ENCODE measurements around the gene P2RY10. TPM values are rescaled to one million over a fixed set of nuclear protein-coding genes. Genes with fewer than 3 reads are reported as not detected.

Gene P2RY10
- polyA plus RNA-seq, 1 experiment: not detected

- TF ChIP-seq, protein P1, sequence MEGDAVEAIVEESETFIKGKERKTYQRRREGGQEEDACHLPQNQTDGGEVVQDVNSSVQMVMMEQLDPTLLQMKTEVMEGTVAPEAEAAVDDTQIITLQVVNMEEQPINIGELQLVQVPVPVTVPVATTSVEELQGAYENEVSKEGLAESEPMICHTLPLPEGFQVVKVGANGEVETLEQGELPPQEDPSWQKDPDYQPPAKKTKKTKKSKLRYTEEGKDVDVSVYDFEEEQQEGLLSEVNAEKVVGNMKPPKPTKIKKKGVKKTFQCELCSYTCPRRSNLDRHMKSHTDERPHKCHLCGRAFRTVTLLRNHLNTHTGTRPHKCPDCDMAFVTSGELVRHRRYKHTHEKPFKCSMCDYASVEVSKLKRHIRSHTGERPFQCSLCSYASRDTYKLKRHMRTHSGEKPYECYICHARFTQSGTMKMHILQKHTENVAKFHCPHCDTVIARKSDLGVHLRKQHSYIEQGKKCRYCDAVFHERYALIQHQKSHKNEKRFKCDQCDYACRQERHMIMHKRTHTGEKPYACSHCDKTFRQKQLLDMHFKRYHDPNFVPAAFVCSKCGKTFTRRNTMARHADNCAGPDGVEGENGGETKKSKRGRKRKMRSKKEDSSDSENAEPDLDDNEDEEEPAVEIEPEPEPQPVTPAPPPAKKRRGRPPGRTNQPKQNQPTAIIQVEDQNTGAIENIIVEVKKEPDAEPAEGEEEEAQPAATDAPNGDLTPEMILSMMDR (IDR thresholded peaks at IDR 0.05; ENCODE audit: insufficient read depth, low read depth, low read length): no peak
- POLR2A ChIA-PET: no interaction called here
- CTCF ChIA-PET: no interaction called here
- no peak for DNase-seq (ENCODE audit: low read depth)
- Histone ChIP-seq H3K4me3 (ENCODE audit: low read depth, low read length) (no peak overlapping the region), H3K27me3 (ENCODE audit: control insufficient read depth, insufficient read depth, low read length) (no peaks in the 10 kb centered on the region), H3K36me3 (ENCODE audit: control insufficient read depth, insufficient read depth, low read length) (no peaks in the 10 kb centered on the region)
Measured at GRCh38 chrX:78958419-78959116, 13.4 kb downstream of the P2RY10 start.

DNA sequence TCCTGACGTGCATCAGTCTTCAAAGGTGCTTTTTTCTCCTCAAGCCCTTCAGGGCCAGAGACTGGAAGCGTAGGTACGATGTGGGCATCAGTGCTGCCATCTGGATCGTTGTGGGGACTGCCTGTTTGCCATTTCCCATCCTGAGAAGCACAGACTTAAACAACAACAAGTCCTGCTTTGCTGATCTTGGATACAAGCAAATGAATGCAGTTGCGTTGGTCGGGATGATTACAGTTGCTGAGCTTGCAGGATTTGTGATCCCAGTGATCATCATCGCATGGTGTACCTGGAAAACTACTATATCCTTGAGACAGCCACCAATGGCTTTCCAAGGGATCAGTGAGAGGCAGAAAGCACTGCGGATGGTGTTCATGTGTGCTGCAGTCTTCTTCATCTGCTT is 15.7 kb downstream of the P2RY10 start:
- no peaks in the 10 kb centered on the region for H3K36me3 ChIP-seq (ENCODE audit: control insufficient read depth, insufficient read depth, low read length)
- POLR2A ChIA-PET: no interaction called here
- no peaks in the 10 kb centered on the region for H3K27me3 ChIP-seq (ENCODE audit: control insufficient read depth, insufficient read depth, low read length)
- TF ChIP-seq, protein P1 (IDR thresholded peaks at IDR 0.05; ENCODE audit: insufficient read depth, low read depth, low read length): no peak
- no peak for DNase-seq (ENCODE audit: low read depth)
- CTCF ChIA-PET: no interaction called here
- no peak overlapping the region for H3K4me3 ChIP-seq (ENCODE audit: low read depth, low read length)

GRCh38 chrX:78964598-78964997 is 19.4 kb downstream of the P2RY10 start:
- POLR2A ChIA-PET: no interaction called here
- no peaks in the 10 kb centered on the region for H3K27me3 ChIP-seq (ENCODE audit: control insufficient read depth, insufficient read depth, low read length)
- TF ChIP-seq, protein P1 (IDR thresholded peaks at IDR 0.05; ENCODE audit: insufficient read depth, low read depth, low read length): no peak
- no peak overlapping the region for H3K4me3 ChIP-seq (ENCODE audit: low read depth, low read length)
- H3K36me3 ChIP-seq (ENCODE audit: control insufficient read depth, insufficient read depth, low read length): no peaks in the 10 kb centered on the region
- no peak for DNase-seq (ENCODE audit: low read depth)
- CTCF ChIA-PET: no interaction called here

DNA sequence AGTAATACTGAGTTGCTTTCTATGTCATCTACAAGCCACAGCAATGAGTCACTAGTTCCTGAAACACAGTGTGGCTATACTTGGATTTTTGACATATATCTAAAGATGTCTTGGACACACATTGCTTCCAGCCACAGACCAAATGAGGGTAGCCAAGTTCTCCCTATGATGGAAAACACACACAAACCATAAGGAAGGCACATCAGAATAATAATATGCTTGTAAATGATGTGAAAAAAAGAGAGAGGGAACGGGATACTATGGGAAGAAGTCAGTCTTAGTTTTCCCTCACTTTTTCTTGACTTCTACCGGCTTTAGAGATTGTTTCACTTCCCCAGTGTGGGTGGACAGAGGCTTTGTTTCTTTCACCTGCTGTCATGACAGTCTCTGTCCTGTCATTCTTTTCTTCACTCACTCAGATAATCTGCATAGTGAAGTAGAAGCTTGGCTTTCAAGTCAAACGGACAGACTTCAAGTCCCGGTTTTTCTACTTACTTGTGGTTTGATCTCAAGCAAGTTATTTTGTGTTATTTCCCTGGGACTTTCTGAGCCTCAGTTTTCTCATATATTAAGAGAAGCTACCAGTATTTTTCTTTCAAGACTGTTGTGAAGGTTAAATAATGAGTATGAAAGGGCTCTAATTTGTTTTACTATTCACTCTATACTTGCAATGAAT is 34.7 kb downstream of the P2RY10 start:
- TF ChIP-seq, protein P1 (IDR thresholded peaks at IDR 0.05; ENCODE audit: insufficient read depth, low read depth, low read length): no peak
- no peaks in the 10 kb centered on the region for H3K27me3 ChIP-seq (ENCODE audit: control insufficient read depth, insufficient read depth, low read length)
- CTCF ChIA-PET: no interaction called here
- no peak for DNase-seq (ENCODE audit: low read depth)
- no peak overlapping the region for H3K4me3 ChIP-seq (ENCODE audit: low read depth, low read length)
- POLR2A ChIA-PET: no interaction called here
- H3K36me3 ChIP-seq (ENCODE audit: control insufficient read depth, insufficient read depth, low read length): no peaks in the 10 kb centered on the region

GRCh38 chrX:78989349-78989748 is 44.2 kb downstream of the P2RY10 start:
- Histone ChIP-seq H3K4me3 (ENCODE audit: low read depth, low read length) (no peak overlapping the region), H3K27me3 (ENCODE audit: control insufficient read depth, insufficient read depth, low read length) (no peaks in the 10 kb centered on the region), H3K36me3 (ENCODE audit: control insufficient read depth, insufficient read depth, low read length) (no peaks in the 10 kb centered on the region)
- ChIA-PET CTCF (no interaction called here), POLR2A (no interaction called here)
- DNase-seq (ENCODE audit: low read depth): no peak
- TF ChIP-seq, protein P1 (IDR thresholded peaks at IDR 0.05; ENCODE audit: insufficient read depth, low read depth, low read length): no peak
